Kidney epithelial cell (primary cell): ENCODE results near the gene RNF112. TPM values are rescaled to one million over a fixed set of nuclear protein-coding genes. Genes with fewer than 3 reads are reported as not detected.

Experiments used
- DNase-seq: peaks from one replicate; pipeline ENCODE4 v3.0.0-alpha.2; 2010; ENCODE audit warnings: low read depth
- H3K27me3 ChIP-seq: 2 replicates; pipeline ENCODE4 v1.6.0; 2011; ENCODE audit warnings: low read length; ENCODE audit not compliant: control insufficient read depth, insufficient read depth
- H3K36me3 ChIP-seq: 2 replicates; pipeline ENCODE4 v1.5.1; 2011; ENCODE audit warnings: low read length; ENCODE audit not compliant: control insufficient read depth, insufficient read depth
- H3K4me3 ChIP-seq: 2 replicates; pipeline ENCODE4 v1.5.1; 2011; ENCODE audit warnings: low read depth, mild to moderate bottlenecking, control low read depth, low read length
- CTCF ChIP-seq: IDR thresholded peaks from 2 replicates; pipeline ENCODE4 v1.5.1; 2011; ENCODE audit warnings: mild to moderate bottlenecking, moderate library complexity, low read length, control low read depth, inconsistent platforms; ENCODE audit not compliant: insufficient read depth, poor library complexity, severe bottlenecking
- total RNA-seq: library from RNA; depleted of rRNA; stranded (reverse); fragments of >200 nt; gene quantifications from 2 replicates; pipeline ENCODE4 v1.2.3, GENCODE V29; 2015

RNF112 gene
- total RNA-seq, 1 donor from 2014 or later: 0.08 TPM

GRCh38 chr17:19391432-19391831 lies 19.6 kb upstream of the RNF112 start:
- no peaks in the 10 kb centered on the region for H3K36me3 ChIP-seq
- DNase-seq: no peak
- no peak for TF ChIP-seq CTCF
- H3K4me3 ChIP-seq: no peak overlapping the region
- H3K27me3 ChIP-seq: no peaks in the 10 kb centered on the region

- Histone ChIP-seq H3K27me3 (no peaks in the 10 kb centered on the region), H3K36me3 (no peaks in the 10 kb centered on the region), H3K4me3 (no peak overlapping the region)
- no peak for TF ChIP-seq CTCF
- DNase-seq: no peak
Measured at GRCh38 chr17:19392303-19392702, 18.7 kb upstream of the RNF112 start.

- H3K4me3 ChIP-seq: no peak overlapping the region
- H3K36me3 ChIP-seq: no peaks in the 10 kb centered on the region
- no peaks in the 10 kb centered on the region for H3K27me3 ChIP-seq
- DNase-seq: no peak
- TF ChIP-seq CTCF: no peak
Measured at GRCh38 chr17:19397556-19398041, 13.4 kb upstream of the RNF112 start.

- no peak for DNase-seq
- H3K4me3 ChIP-seq: no peak overlapping the region
- H3K36me3 ChIP-seq: no peaks in the 10 kb centered on the region
- TF ChIP-seq CTCF: no peak
- no peaks in the 10 kb centered on the region for H3K27me3 ChIP-seq
Measured at GRCh38 chr17:19398301-19399181, 12.5 kb upstream of the RNF112 start.

- no peak for TF ChIP-seq CTCF
Measured at GRCh38 chr17:19399750-19400450, 11.1 kb upstream of the RNF112 start.

More at GRCh38 chr17:19399750-19400450, 11.1 kb upstream of the RNF112 start:
- H3K36me3 ChIP-seq: no peaks in the 10 kb centered on the region
- H3K27me3 ChIP-seq: no peaks in the 10 kb centered on the region
- no peak for DNase-seq
- H3K4me3 ChIP-seq: no peak overlapping the region
